ENCODE measurements around the gene REXO1. TPM values are rescaled to one million over a fixed set of nuclear protein-coding genes. Genes with fewer than 3 reads are reported as not detected.

The REXO1 gene
- total and polyA plus RNA-seq, 2 of the 13 experiments (the other 11 are each of a cell fraction or from before 2014, with no cell fraction given), result 5.0 to 11.2 TPM

DNA sequence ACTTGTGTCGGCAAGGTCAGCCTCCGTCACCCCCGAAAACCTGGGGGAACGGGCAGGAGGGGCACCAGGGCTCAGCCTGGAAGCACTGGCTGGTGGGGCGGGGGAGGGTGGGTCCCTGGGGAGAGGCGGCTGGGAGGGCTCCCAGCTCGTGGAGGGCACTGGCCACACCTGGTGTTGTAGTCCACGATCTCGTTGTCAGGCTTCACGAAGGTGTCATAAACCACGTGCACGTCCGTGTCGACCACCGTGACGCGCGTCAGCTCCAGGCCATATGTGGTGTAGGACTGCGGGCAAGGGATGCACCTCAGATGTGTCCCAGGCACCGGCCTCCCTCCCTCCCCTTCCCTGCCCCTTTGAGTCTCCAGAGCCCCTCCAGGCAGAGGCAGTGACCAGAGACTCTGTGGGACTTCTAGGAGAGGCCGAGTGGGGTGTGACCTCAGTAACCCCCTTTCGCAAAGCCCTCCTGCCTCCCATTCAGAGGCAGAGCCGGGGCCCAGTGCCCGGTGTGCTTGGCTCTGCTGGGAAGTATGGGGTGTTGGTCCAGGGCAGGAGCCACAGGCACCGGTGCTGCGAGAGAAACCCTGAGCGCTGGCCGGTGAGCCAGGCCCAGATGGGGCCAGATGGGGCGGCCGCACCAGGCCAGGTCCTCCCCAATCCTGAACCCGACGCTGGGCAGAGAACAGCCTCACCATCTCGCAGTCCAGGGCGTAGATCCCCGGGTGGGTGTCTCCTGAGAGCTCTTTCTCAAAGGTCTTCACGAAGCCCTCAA, 31.6 kb downstream of the REXO1 start:
- POLR2A ChIA-PET, result no interaction called here
- in situ Hi-C loops (cut with HindIII; ENCODE audit: extremely low pct_ligation_motif_present, low pct_unique_long_range_greater_than_20kb) (no loop called here), intact Hi-C loops (cut with micrococcal nuclease; ENCODE audit: unreplicated experiment) (no loop called here)
- DNase-seq (ENCODE audit: low spot score) (no peak), FAIRE-seq (no peak), ATAC-seq (no peak)
- H3K9me3 ChIP-seq (ENCODE audit: low read length), result no peaks in the 10 kb centered on the region
- CTCF ChIA-PET (ENCODE audit: low intra/inter-chr PET ratio, low total read pairs), result no interaction called here
- no peak overlapping the region for H2AFZ ChIP-seq (ENCODE audit: low read length)
- peaks cover 13% of the 10 kb centered on the region for H3K4me1 ChIP-seq (ENCODE audit: insufficient read depth, low read length)
- no peaks in the 10 kb centered on the region for H4K20me1 ChIP-seq (ENCODE audit: insufficient read depth, low read length)
- BruUV-seq (replicated peaks), result no TSS peak
- WGBS (ENCODE audit: low lambda C conversion rate), result 96% methylated on average over 23 of the region's 36 CpGs
- no peaks in the 10 kb centered on the region for H3K79me2 ChIP-seq (ENCODE audit: insufficient read depth, low read length)
- peaks cover 28 to 35% of the 10 kb centered on the region in 2 experiments for H3K36me3 ChIP-seq (replicated peaks in 1 of 2; ENCODE audit: control insufficient read depth in 1 of 2, insufficient read depth in 2 of 2, low read length in 2 of 2)
- no peaks in the 10 kb centered on the region for H3K27me3 ChIP-seq (ENCODE audit: control insufficient read depth in 1 of 2, insufficient read depth in 2 of 2, low read length in 2 of 2)
- H3K9ac ChIP-seq (ENCODE audit: insufficient read depth, low read depth, low read length), result no peak overlapping the region
- no peak overlapping the region for H3K27ac ChIP-seq (ENCODE audit: extremely low read length, insufficient read depth, low read length)
- no peak overlapping the region for H3K4me2 ChIP-seq (ENCODE audit: low read depth, low read length)
- H3K4me3 ChIP-seq (replicated peaks in 1 of 3; ENCODE audit: insufficient read depth in 1 of 3, low read depth in 2 of 3, low read length in 3 of 3), result no peak overlapping the region
- no peak for TF ChIP-seq ZBTB7B (CRISPR knock-in tag; IDR thresholded peaks at IDR 0.05)
- TF ChIP-seq, protein P1, sequence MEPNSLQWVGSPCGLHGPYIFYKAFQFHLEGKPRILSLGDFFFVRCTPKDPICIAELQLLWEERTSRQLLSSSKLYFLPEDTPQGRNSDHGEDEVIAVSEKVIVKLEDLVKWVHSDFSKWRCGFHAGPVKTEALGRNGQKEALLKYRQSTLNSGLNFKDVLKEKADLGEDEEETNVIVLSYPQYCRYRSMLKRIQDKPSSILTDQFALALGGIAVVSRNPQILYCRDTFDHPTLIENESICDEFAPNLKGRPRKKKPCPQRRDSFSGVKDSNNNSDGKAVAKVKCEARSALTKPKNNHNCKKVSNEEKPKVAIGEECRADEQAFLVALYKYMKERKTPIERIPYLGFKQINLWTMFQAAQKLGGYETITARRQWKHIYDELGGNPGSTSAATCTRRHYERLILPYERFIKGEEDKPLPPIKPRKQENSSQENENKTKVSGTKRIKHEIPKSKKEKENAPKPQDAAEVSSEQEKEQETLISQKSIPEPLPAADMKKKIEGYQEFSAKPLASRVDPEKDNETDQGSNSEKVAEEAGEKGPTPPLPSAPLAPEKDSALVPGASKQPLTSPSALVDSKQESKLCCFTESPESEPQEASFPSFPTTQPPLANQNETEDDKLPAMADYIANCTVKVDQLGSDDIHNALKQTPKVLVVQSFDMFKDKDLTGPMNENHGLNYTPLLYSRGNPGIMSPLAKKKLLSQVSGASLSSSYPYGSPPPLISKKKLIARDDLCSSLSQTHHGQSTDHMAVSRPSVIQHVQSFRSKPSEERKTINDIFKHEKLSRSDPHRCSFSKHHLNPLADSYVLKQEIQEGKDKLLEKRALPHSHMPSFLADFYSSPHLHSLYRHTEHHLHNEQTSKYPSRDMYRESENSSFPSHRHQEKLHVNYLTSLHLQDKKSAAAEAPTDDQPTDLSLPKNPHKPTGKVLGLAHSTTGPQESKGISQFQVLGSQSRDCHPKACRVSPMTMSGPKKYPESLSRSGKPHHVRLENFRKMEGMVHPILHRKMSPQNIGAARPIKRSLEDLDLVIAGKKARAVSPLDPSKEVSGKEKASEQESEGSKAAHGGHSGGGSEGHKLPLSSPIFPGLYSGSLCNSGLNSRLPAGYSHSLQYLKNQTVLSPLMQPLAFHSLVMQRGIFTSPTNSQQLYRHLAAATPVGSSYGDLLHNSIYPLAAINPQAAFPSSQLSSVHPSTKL (CRISPR knock-in tag; IDR thresholded peaks at IDR 0.05), result no peak
- no peak for TF ChIP-seq CBX2 (IDR thresholded peaks at IDR 0.05; ENCODE audit: low read depth, low read length)
- no peak for TF ChIP-seq CBX2 (CRISPR knock-in tag; IDR thresholded peaks at IDR 0.05; ENCODE audit: low read depth)
- no peak for TF ChIP-seq SETDB1 (CRISPR knock-in tag; IDR thresholded peaks at IDR 0.05; ENCODE audit: borderline replicate concordance)
- no peak for TF ChIP-seq RARA (CRISPR knock-in tag; IDR thresholded peaks at IDR 0.05)
- TF ChIP-seq ZNF329 (CRISPR knock-in tag; IDR thresholded peaks at IDR 0.05; ENCODE audit: low read depth), result no peak
- no peak for TF ChIP-seq ADNP (CRISPR knock-in tag; IDR thresholded peaks at IDR 0.05)
- no peak for TF ChIP-seq ZC3H13 (CRISPR knock-in tag; IDR thresholded peaks at IDR 0.05)
- TF ChIP-seq KDM3A (CRISPR knock-in tag; IDR thresholded peaks at IDR 0.05; ENCODE audit: low read depth), result no peak
- no peak for TF ChIP-seq FOXK2 (IDR thresholded peaks at IDR 0.05)
- TF ChIP-seq, protein P2, sequence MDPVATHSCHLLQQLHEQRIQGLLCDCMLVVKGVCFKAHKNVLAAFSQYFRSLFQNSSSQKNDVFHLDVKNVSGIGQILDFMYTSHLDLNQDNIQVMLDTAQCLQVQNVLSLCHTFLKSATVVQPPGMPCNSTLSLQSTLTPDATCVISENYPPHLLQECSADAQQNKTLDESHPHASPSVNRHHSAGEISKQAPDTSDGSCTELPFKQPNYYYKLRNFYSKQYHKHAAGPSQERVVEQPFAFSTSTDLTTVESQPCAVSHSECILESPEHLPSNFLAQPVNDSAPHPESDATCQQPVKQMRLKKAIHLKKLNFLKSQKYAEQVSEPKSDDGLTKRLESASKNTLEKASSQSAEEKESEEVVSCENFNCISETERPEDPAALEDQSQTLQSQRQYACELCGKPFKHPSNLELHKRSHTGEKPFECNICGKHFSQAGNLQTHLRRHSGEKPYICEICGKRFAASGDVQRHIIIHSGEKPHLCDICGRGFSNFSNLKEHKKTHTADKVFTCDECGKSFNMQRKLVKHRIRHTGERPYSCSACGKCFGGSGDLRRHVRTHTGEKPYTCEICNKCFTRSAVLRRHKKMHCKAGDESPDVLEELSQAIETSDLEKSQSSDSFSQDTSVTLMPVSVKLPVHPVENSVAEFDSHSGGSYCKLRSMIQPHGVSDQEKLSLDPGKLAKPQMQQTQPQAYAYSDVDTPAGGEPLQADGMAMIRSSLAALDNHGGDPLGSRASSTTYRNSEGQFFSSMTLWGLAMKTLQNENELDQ (CRISPR knock-in tag; IDR thresholded peaks at IDR 0.05; ENCODE audit: borderline replicate concordance), result no peak
- no peak for TF ChIP-seq DR1 (CRISPR knock-in tag; IDR thresholded peaks at IDR 0.05)
- TF ChIP-seq, protein P3, sequence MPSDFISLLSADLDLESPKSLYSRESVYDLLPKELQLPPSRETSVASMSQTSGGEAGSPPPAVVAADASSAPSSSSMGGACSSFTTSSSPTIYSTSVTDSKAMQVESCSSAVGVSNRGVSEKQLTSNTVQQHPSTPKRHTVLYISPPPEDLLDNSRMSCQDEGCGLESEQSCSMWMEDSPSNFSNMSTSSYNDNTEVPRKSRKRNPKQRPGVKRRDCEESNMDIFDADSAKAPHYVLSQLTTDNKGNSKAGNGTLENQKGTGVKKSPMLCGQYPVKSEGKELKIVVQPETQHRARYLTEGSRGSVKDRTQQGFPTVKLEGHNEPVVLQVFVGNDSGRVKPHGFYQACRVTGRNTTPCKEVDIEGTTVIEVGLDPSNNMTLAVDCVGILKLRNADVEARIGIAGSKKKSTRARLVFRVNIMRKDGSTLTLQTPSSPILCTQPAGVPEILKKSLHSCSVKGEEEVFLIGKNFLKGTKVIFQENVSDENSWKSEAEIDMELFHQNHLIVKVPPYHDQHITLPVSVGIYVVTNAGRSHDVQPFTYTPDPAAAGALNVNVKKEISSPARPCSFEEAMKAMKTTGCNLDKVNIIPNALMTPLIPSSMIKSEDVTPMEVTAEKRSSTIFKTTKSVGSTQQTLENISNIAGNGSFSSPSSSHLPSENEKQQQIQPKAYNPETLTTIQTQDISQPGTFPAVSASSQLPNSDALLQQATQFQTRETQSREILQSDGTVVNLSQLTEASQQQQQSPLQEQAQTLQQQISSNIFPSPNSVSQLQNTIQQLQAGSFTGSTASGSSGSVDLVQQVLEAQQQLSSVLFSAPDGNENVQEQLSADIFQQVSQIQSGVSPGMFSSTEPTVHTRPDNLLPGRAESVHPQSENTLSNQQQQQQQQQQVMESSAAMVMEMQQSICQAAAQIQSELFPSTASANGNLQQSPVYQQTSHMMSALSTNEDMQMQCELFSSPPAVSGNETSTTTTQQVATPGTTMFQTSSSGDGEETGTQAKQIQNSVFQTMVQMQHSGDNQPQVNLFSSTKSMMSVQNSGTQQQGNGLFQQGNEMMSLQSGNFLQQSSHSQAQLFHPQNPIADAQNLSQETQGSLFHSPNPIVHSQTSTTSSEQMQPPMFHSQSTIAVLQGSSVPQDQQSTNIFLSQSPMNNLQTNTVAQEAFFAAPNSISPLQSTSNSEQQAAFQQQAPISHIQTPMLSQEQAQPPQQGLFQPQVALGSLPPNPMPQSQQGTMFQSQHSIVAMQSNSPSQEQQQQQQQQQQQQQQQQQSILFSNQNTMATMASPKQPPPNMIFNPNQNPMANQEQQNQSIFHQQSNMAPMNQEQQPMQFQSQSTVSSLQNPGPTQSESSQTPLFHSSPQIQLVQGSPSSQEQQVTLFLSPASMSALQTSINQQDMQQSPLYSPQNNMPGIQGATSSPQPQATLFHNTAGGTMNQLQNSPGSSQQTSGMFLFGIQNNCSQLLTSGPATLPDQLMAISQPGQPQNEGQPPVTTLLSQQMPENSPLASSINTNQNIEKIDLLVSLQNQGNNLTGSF (CRISPR knock-in tag; IDR thresholded peaks at IDR 0.05), result no peak

All from HepG2 (cell line).